ENCODE data around the gene DPM3. TPM values are rescaled to one million over a fixed set of nuclear protein-coding genes. Genes with fewer than 3 reads are reported as not detected.
"Not testable (repeated sequence)": the region's sequence is repeated elsewhere in the genome, so short reads cannot be mapped to it uniquely, and the experiment has no call there.

Gene DPM3
- 70.6 to 79.8 TPM (median 73.5 TPM) in 3 replicates for total RNA-seq (2021)
- percentile 94 among the genes with signal in this experiment for Bru-seq, nascent RNA
- long read RNA-seq, experiment 1, transcript DPM3-203 (2 exons, 409 nt), result major isoform, 27 of 37 reads
- long read RNA-seq, experiment 1, transcript DPM3-201 (2 exons, 486 nt), result minor isoform, 7 of 37 reads
- long read RNA-seq, experiment 1, partial matches to known transcripts, result 0 of 37 reads
- long read RNA-seq, experiment 1, other reads (novel, unspliced or antisense), result 0 of 37 reads
- long read RNA-seq, experiment 2, transcript DPM3-203 (2 exons, 409 nt), result major isoform, 32 of 51 reads
- long read RNA-seq, experiment 2, transcript DPM3-202 (1 exons, 517 nt), result minor isoform, 14 of 51 reads
- long read RNA-seq, experiment 2, partial matches to known transcripts, result 0 of 51 reads
- long read RNA-seq, experiment 2, other reads (novel, unspliced or antisense), result 2 of 51 reads
- long read RNA-seq, experiment 3, result 0 reads

GRCh38 chr1:155139895-155140629 is at the start of gene DPM3:
Gene DPM3, minus strand, starts transcription at chr1:155140531. Its CDS starts 291 bp downstream, at chr1:155140240.
- TF ChIP-seq NR2C2 (CRISPR knock-in tag; IDR thresholded peaks at IDR 0.05), result no peak
- TF ChIP-seq JUN (CRISPR knock-in tag; IDR thresholded peaks at IDR 0.05), result no peak
- TF ChIP-seq ZNF512 (CRISPR knock-in tag; IDR thresholded peaks at IDR 0.05; ENCODE audit: borderline replicate concordance), result no peak
- TF ChIP-seq GABPB1 (CRISPR knock-in tag; IDR thresholded peaks at IDR 0.05), result peak; percentile 56; the same call in 1 of the 2 replicates
- TF ChIP-seq HMGXB4 (CRISPR knock-in tag; IDR thresholded peaks at IDR 0.05), result peak; percentile 60; the same call in 1 of the 2 replicates
- TF ChIP-seq MAX (CRISPR knock-in tag; IDR thresholded peaks at IDR 0.05), result peak; percentile 32; the same call in 1 of the 2 replicates
- no peak for TF ChIP-seq IRF2 (CRISPR knock-in tag; IDR thresholded peaks at IDR 0.05; ENCODE audit: borderline replicate concordance, low read depth)
- no peak for TF ChIP-seq ERG (CRISPR knock-in tag; IDR thresholded peaks at IDR 0.05)
- TF ChIP-seq SP1 (CRISPR knock-in tag; conservative IDR thresholded peaks at IDR 0.05), result peak; percentile 18; the same call in 1 of the 2 replicates
- TF ChIP-seq FOXK1 (CRISPR knock-in tag; IDR thresholded peaks at IDR 0.05), result peak; percentile 62
- no peak for TF ChIP-seq OVOL2 (CRISPR knock-in tag; IDR thresholded peaks at IDR 0.05; ENCODE audit: borderline replicate concordance)
- 0 out of 2 replicates have a peak, but pooled peaks have one; percentile 34 for TF ChIP-seq ATF1 (CRISPR knock-in tag; IDR thresholded peaks at IDR 0.05)
- Mint-ChIP-seq H3K36me3 (peaks cover 8% of the 10 kb centered on the region; the same call in 1 of the 2 replicates), H3K9me3 (no peaks in the 10 kb centered on the region), H3K27ac (peak within 1 kb of the TSS; percentile 89), H3K27me3 (ENCODE audit: low read depth) (peaks cover 21% of the 10 kb centered on the region), H3K4me1 (peaks cover 8% of the 10 kb centered on the region), H3K4me3 (peak within 1 kb of the TSS; percentile 97)
- POLR2A ChIA-PET, result interaction anchor here (0.5 kb wide), 1 partner anchor 62 kb away, joined by 3 read pairs; the partner anchor contains the start of gene EFNA3
- CTCF ChIA-PET, result interaction anchor here (0.5 to 2.2 kb wide), 7 partner anchors 14 to 54 kb away, joined by 3 to 25 read pairs (median 5); partner anchors contain the start of genes KRTCAP2 and TRIM46
- DNase-seq (ENCODE audit: low spot score), result peak; percentile 91
- ATAC-seq, result peak; percentile 61

- CTCF ChIA-PET; H3K27me3 Mint-ChIP-seq (ENCODE audit: low read depth); POLR2A ChIA-PET; H3K27ac Mint-ChIP-seq; H3K9me3 Mint-ChIP-seq; H3K4me3 Mint-ChIP-seq; H3K36me3 Mint-ChIP-seq; DNase-seq (ENCODE audit: low spot score); ATAC-seq: not testable (repeated sequence)
- peaks cover 42% of the 10 kb centered on the region for H3K4me1 Mint-ChIP-seq
Observed at GRCh38 chr1:155189926-155190325, 49.6 kb upstream of the DPM3 start.

GRCh38 chr1:155188268-155188667 is 47.9 kb upstream of the DPM3 start:
- POLR2A ChIA-PET, result no interaction called here
- DNase-seq (ENCODE audit: low spot score) (no peak), ATAC-seq (no peak)
- no peaks in the 10 kb centered on the region for H3K36me3 Mint-ChIP-seq
- H3K4me3 Mint-ChIP-seq, result no peak overlapping the region
- no peaks in the 10 kb centered on the region for H3K9me3 Mint-ChIP-seq
- peak overlapping the region; percentile 89 for H3K27ac Mint-ChIP-seq
- peaks cover 38% of the 10 kb centered on the region for H3K4me1 Mint-ChIP-seq
- TF ChIP-seq MLX (CRISPR knock-in tag; IDR thresholded peaks at IDR 0.05) (no peak), USF2 (CRISPR knock-in tag; IDR thresholded peaks at IDR 0.05) (no peak), TEAD4 (CRISPR knock-in tag; IDR thresholded peaks at IDR 0.05) (no peak), TP53 (CRISPR knock-in tag; IDR thresholded peaks at IDR 0.05) (no peak), ZNF121 (CRISPR knock-in tag; IDR thresholded peaks at IDR 0.05) (no peak), NFATC4 (CRISPR knock-in tag; IDR thresholded peaks at IDR 0.05) (no peak), FOXK1 (CRISPR knock-in tag; IDR thresholded peaks at IDR 0.05) (no peak), KAT7 (CRISPR knock-in tag; IDR thresholded peaks at IDR 0.05; ENCODE audit: borderline replicate concordance) (no peak), SP1 (CRISPR knock-in tag; conservative IDR thresholded peaks at IDR 0.05) (no peak), NR2C2 (CRISPR knock-in tag; IDR thresholded peaks at IDR 0.05) (no peak), ZBTB43 (CRISPR knock-in tag; IDR thresholded peaks at IDR 0.05) (no peak), ZNF263 (CRISPR knock-in tag; IDR thresholded peaks at IDR 0.05; ENCODE audit: low read depth) (no peak)
- CTCF ChIA-PET, result interaction anchor here (4.5 kb wide), 1 partner anchor 15 kb away, joined by 31 read pairs; the partner anchor contains the start of gene KRTCAP2
- H3K27me3 Mint-ChIP-seq (ENCODE audit: low read depth), result peaks cover 4% of the 10 kb centered on the region; the same call in 1 of the 2 replicates

Measured in WTC11 (cell line).